Measurements from ENCODE around the gene SEL1L3. TPM values are rescaled to one million over a fixed set of nuclear protein-coding genes. Genes with fewer than 3 reads are reported as not detected.
"Not testable (repeated sequence)": the region's sequence is repeated elsewhere in the genome, so short reads cannot be mapped to it uniquely, and the experiment has no call there.

Gene SEL1L3
- total and polyA plus RNA-seq, 7 donors = 1.0 to 4.3 (median 1.6) TPM

DNA sequence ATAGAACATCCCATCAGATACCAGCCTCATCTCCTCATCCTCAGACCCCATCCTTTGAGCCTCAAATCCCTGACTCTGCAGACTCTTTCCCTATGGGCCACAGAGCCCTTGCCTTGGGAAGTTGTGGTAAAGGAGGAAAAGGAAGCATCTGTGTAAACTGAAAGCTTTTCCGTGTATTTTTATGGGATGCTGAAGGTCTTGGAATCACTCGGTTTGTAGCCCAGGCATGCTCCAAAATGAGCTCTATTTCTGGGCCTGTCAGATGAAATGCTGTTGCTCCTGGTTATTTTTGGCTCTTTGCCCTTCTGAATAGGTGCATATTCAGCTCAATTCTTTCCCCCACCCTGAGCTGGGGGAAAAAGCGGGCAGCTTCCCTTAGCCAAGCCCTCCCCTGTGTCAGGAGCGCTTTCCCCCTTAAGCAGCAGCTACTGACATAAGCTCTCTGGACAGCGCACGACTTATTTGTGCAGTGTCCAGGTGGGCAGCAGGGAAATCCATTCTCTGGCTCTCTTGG lies 5.0 kb upstream of the SEL1L3 start:
- DNase-seq = no peak
- no peak for ATAC-seq
- H3K9me3 ChIP-seq = no peaks in the 10 kb centered on the region
- WGBS, 3 donors = 66 to 68% (median 67%) methylated on average over 6 of the region's 6 CpGs
- intact Hi-C loops (cut with DNase I) = no loop called here
- no peak overlapping the region for H3K4me3 ChIP-seq
- H3K36me3 ChIP-seq (ENCODE audit: insufficient read depth in 1 of 2, low read depth in 1 of 2) = no peaks in the 10 kb centered on the region
- TF ChIP-seq, protein P1, sequence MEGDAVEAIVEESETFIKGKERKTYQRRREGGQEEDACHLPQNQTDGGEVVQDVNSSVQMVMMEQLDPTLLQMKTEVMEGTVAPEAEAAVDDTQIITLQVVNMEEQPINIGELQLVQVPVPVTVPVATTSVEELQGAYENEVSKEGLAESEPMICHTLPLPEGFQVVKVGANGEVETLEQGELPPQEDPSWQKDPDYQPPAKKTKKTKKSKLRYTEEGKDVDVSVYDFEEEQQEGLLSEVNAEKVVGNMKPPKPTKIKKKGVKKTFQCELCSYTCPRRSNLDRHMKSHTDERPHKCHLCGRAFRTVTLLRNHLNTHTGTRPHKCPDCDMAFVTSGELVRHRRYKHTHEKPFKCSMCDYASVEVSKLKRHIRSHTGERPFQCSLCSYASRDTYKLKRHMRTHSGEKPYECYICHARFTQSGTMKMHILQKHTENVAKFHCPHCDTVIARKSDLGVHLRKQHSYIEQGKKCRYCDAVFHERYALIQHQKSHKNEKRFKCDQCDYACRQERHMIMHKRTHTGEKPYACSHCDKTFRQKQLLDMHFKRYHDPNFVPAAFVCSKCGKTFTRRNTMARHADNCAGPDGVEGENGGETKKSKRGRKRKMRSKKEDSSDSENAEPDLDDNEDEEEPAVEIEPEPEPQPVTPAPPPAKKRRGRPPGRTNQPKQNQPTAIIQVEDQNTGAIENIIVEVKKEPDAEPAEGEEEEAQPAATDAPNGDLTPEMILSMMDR (IDR thresholded peaks at IDR 0.05) = no peak
- H3K4me1 ChIP-seq = no peaks in the 10 kb centered on the region
- no peaks in the 10 kb centered on the region for H3K27me3 ChIP-seq (ENCODE audit: insufficient read depth in 3 of 3, low read length in 2 of 3)
- H3K27ac ChIP-seq = no peak overlapping the region

DNA sequence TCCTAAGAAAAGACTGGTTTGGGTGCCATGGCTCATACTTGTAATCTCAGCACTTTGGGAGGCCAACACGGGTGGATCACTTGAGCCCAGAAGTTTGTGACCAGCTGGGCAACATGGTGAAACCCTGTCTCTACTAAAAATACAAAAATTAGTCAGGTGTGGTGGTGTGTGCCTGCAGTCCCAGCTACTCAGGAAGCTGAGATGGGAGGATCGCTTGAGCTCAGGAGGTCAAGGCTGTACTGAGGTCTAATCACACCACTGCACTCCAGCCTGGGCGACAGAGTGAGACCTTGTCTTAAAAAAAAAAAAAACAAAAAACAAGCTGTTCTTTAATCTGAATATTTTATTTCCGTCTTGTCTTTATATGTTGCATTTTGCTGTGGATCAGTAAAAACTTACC lies 3.6 kb upstream of the SEL1L3 start:
- ATAC-seq; H3K4me3 ChIP-seq; DNase-seq; H3K36me3 ChIP-seq (ENCODE audit: insufficient read depth in 1 of 2, low read depth in 1 of 2); intact Hi-C loops (cut with DNase I); H3K27ac ChIP-seq; H3K27me3 ChIP-seq (ENCODE audit: insufficient read depth in 3 of 3, low read length in 2 of 3); H3K4me1 ChIP-seq; H3K9me3 ChIP-seq: not testable (repeated sequence)
- WGBS, 3 donors = 83 to 87% (median 86%) methylated on average over 4 of the region's 4 CpGs

DNA sequence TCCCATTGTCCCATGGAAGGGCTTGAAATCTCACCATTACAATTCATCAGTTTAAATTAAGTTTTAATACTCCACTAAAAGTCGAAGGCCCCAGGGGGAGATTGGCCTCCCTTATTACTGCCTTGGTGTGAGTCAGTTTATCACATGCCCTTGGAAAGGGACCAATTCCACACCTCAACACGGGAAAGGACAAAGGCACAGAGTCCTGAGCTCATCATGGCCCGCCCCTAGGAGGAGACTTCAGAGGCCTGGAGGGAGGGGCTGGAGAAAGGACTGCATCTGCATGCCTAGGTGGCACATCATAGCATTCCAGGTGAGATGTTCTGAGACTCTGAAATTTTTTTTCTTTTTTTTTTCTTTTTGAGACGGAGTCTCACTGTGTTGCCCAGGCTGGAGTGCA lies 2.8 kb upstream of the SEL1L3 start:
- DNase-seq = no peak
- no peak for ATAC-seq
- H3K9me3 ChIP-seq = no peaks in the 10 kb centered on the region
- TF ChIP-seq, protein P1 (IDR thresholded peaks at IDR 0.05) = no peak
- no peaks in the 10 kb centered on the region for H3K36me3 ChIP-seq (ENCODE audit: insufficient read depth in 1 of 2, low read depth in 1 of 2)
- intact Hi-C loops (cut with DNase I) = no loop called here
- H3K27ac ChIP-seq = no peak overlapping the region
- H3K27me3 ChIP-seq (ENCODE audit: insufficient read depth in 3 of 3, low read length in 2 of 3) = peaks cover 0 to 18% (median 0%) of the 10 kb centered on the region in 3 donors
- peaks cover 5% of the 10 kb centered on the region for H3K4me1 ChIP-seq
- H3K4me3 ChIP-seq = no peak overlapping the region
- WGBS, 3 donors = 69 to 77% (median 75%) methylated on average over 4 of the region's 4 CpGs

DNA sequence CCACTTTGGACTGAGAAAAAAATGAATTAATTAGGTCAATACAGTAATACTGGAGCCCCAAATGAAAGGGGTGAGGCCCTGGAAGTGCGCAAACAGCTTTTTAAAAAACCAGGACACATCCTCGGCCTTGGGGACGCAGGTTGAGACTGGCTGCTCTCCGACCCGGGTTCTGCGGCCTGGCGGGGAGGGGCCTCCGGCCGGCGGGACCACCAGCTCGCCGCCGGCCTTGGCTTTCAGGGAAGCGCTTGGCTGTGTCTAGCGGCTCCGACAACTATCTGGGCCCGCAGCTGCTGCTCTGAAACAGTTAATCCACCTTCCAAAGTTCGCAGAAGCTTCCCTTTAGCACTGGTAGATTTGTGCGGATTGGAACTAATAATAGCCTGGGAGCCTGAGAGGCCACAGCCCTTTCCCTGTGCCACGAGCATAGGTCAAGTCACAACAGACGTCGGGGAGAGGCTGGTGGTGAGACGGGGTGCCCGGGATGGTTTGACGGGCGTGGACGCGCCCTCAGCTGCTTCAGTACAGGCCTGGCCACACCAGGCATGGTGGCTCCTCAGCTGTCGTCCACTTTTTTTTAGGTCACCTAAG lies 1.1 kb upstream of the SEL1L3 start:
- 51 to 69% (median 57%) methylated on average over 29 of the region's 29 CpGs for WGBS, 3 donors
- no peaks in the 10 kb centered on the region for H3K9me3 ChIP-seq
- peaks cover 10% of the 10 kb centered on the region for H3K4me1 ChIP-seq
- no peak overlapping the region for H3K4me3 ChIP-seq
- H3K27ac ChIP-seq = no peak overlapping the region
- intact Hi-C loops (cut with DNase I) = no loop called here
- DNase-seq (no peak), ATAC-seq (no peak)
- H3K27me3 ChIP-seq (ENCODE audit: insufficient read depth in 3 of 3, low read length in 2 of 3) = peaks cover 0 to 25% (median 0%) of the 10 kb centered on the region in 3 donors
- H3K36me3 ChIP-seq (ENCODE audit: insufficient read depth in 1 of 2, low read depth in 1 of 2) = no peaks in the 10 kb centered on the region
- TF ChIP-seq, protein P1 (IDR thresholded peaks at IDR 0.05) = no peak

DNA sequence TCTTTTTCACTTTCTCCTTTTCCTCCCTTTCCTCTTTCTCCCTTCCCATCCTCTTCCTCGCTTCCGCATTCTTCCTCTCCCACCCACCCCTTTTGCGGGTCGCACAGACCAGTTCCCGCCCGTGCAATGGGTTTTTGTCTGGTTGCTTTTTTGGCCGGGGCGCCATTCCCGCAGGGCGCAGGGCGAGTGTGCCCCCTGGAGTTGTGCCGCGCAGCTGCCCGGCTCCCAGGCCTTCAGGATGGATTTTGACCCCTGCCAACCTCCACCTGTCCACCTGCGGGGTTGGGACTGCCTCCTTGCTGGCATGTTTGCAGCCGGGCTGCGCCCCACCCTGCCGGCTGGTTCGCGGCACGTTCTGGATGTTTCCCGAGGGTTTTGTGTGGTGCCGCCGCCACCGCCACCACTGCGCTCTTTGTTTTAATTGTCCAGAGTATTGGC lies 578 bp upstream of the SEL1L3 start:
- Histone ChIP-seq H3K27ac (no peak overlapping the region), H3K9me3 (no peaks in the 10 kb centered on the region), H3K4me3 (peak overlapping the region; percentile 77), H3K4me1 (peaks cover 10% of the 10 kb centered on the region), H3K27me3 (ENCODE audit: insufficient read depth in 3 of 3, low read length in 2 of 3) (peaks cover 0 to 25% (median 0%) of the 10 kb centered on the region in 3 donors), H3K36me3 (ENCODE audit: insufficient read depth in 1 of 2, low read depth in 1 of 2) (no peaks in the 10 kb centered on the region)
- DNase-seq (peak in 1 of 2 donors; percentile 19), ATAC-seq (no peak)
- 26 to 33% (median 30%) methylated on average over 26 of the region's 26 CpGs for WGBS, 3 donors
- intact Hi-C loops (cut with DNase I) = no loop called here
- TF ChIP-seq, protein P1 (IDR thresholded peaks at IDR 0.05) = no peak
